H1 (cell line): Measurements from ENCODE around the gene R3HDM2. TPM values are rescaled to one million over a fixed set of nuclear protein-coding genes. Genes with fewer than 3 reads are reported as not detected.

ENCODE experiments used
- CTCF ChIA-PET: fragments of 300-600 bp; sonication (Branson Sonifier 250); formaldehyde crosslinking; loops from one replicate; lab custom pipeline; 2021; ENCODE audit not compliant: partially characterized antibody; lab: Charles Lee
- POLR2A ChIA-PET: fragments of 300-600 bp; sonication (Branson Sonifier 250); formaldehyde crosslinking; loops from one replicate; lab custom pipeline; 2021; ENCODE audit warnings: inconsistent platforms; ENCODE audit not compliant: partially characterized antibody; lab: Charles Lee
- DNase-seq, 2 experiments: peaks; one replicate each; pipeline versions ENCODE4 v3.0.0 to v3.0.0-alpha.2; 2010 to 2022; ENCODE audit warnings: low spot score in 2 of 2, low read depth in 1 of 2, mixed read lengths in 1 of 2
- FAIRE-seq: peaks from 2 replicates; lab custom pipeline; 2011; peaks lifted over from hg19 to GRCh38; lab: Jason Lieb, UNC
- H2AFZ ChIP-seq: 2 replicates; pipeline ENCODE4 v1.8.1; 2012; ENCODE audit warnings: low read length, inconsistent platforms
- H2AK5ac ChIP-seq: 2 replicates; pipeline ENCODE4 v1.6.1; 2013; ENCODE audit warnings: low read depth, low read length
- H2BK120ac ChIP-seq: replicated peaks from 2 replicates; pipeline ENCODE3; 2013; ENCODE audit warnings: low read depth, low read length, inconsistent platforms
- H2BK12ac ChIP-seq: 2 replicates; pipeline ENCODE4 v1.6.1; 2013; ENCODE audit warnings: low read depth, low read length
- H2BK15ac ChIP-seq: 2 replicates; pipeline ENCODE4 v1.6.1; 2013; ENCODE audit warnings: low read length
- H2BK20ac ChIP-seq: 2 replicates; pipeline ENCODE4 v1.6.1; 2013; ENCODE audit warnings: low read length
- H2BK5ac ChIP-seq: 2 replicates; pipeline ENCODE4 v1.6.1; 2013; ENCODE audit warnings: low read depth, low read length
- H3K14ac ChIP-seq: 2 replicates; pipeline ENCODE4 v1.6.1; 2013; ENCODE audit warnings: inconsistent platforms; ENCODE audit not compliant: insufficient read length
- H3K18ac ChIP-seq: 2 replicates; pipeline ENCODE4 v1.6.1; 2013; ENCODE audit warnings: low read length; ENCODE audit errors: extremely low read depth
- H3K23ac ChIP-seq: 2 replicates; pipeline ENCODE4 v1.6.1; 2013; ENCODE audit warnings: inconsistent platforms; ENCODE audit not compliant: insufficient read length
- H3K23me2 ChIP-seq: 2 replicates; pipeline ENCODE4 v1.6.1; 2013; ENCODE audit warnings: low read depth, low read length
- H3K27ac ChIP-seq: 2 replicates; pipeline ENCODE4 v1.6.1; 2011; ENCODE audit warnings: low read depth, low read length, inconsistent platforms
- H3K27me3 ChIP-seq, 4 experiments: replicated peaks in 1 of 4; 1 replicate in 1 of 4; 2 replicates in 3 of 4; pipeline versions ENCODE4 v1.6.1 to v1.8.1; 2011 to 2013; ENCODE audit warnings: low read length in 3 of 4, mild to moderate bottlenecking in 3 of 4, inconsistent platforms in 2 of 4, mixed read lengths in 2 of 4, moderate library complexity in 1 of 4; ENCODE audit not compliant: control insufficient read depth in 3 of 4, insufficient read depth in 3 of 4; ENCODE audit errors: extremely low read depth in 1 of 4
- H3K36me3 ChIP-seq, 4 experiments: 2 replicates each; pipeline versions ENCODE4 v1.6.1 to v1.8.1; 2011 to 2013; ENCODE audit warnings: mild to moderate bottlenecking in 4 of 4, low read length in 3 of 4, moderate library complexity in 2 of 4, control low read depth in 1 of 4, inconsistent platforms in 1 of 4; ENCODE audit not compliant: insufficient read depth in 4 of 4, control insufficient read depth in 2 of 4
- H3K4ac ChIP-seq: replicated peaks from 2 replicates; pipeline ENCODE3; 2013; ENCODE audit warnings: low read length, low read depth, mixed read lengths, inconsistent platforms; ENCODE audit not compliant: insufficient read length
- H3K4me1 ChIP-seq, 4 experiments: replicated peaks in 1 of 4; 1 replicate in 1 of 4; 2 replicates in 3 of 4; pipeline versions ENCODE4 v1.6.1 to v1.8.1; 2011 to 2013; ENCODE audit warnings: low read length in 3 of 4, inconsistent platforms in 2 of 4, mixed read lengths in 1 of 4; ENCODE audit not compliant: insufficient read depth in 4 of 4, control insufficient read depth in 3 of 4
- H3K4me2 ChIP-seq, 2 experiments: 2 replicates each; pipeline versions ENCODE4 v1.6.1 to v1.8.1; 2011 to 2013; ENCODE audit warnings: low read depth in 2 of 2, low read length in 2 of 2, control low read depth in 1 of 2, inconsistent platforms in 1 of 2, mild to moderate bottlenecking in 1 of 2; ENCODE audit not compliant: insufficient read depth in 1 of 2
- H3K4me3 ChIP-seq, 4 experiments: fragments of 200-600, 300-600 bp in 1 of 4; sonication (generic), shearing (Covaris generic), sonication (Bioruptor Twin) in 1 of 4; 2 replicates each; pipeline versions ENCODE4 v1.5.1 to v1.8.1; 2011 to 2016; ENCODE audit warnings: low read length in 4 of 4, low read depth in 3 of 4, control low read depth in 2 of 4, inconsistent platforms in 2 of 4, mild to moderate bottlenecking in 2 of 4, mixed read lengths in 1 of 4, moderate library complexity in 1 of 4; ENCODE audit not compliant: insufficient read depth in 2 of 4; ENCODE audit errors: extremely low read depth in 1 of 4
- H3K56ac ChIP-seq: replicated peaks from 2 replicates; pipeline ENCODE3; 2013; ENCODE audit warnings: low read depth, mild to moderate bottlenecking, mixed read lengths, low read length, inconsistent platforms; ENCODE audit not compliant: insufficient read length
- H3K79me1 ChIP-seq: 2 replicates; pipeline ENCODE4 v1.6.1; 2013; ENCODE audit warnings: low read depth, low read length, control low read depth
- H3K79me2 ChIP-seq, 2 experiments: 2 replicates each; pipeline versions ENCODE4 v1.6.1 to v1.8.1; 2012 to 2013; ENCODE audit warnings: low read length in 2 of 2, mild to moderate bottlenecking in 2 of 2, inconsistent platforms in 1 of 2; ENCODE audit not compliant: insufficient read depth in 2 of 2, control insufficient read depth in 1 of 2
- H3K9ac ChIP-seq, 4 experiments: replicated peaks in 1 of 4; 1 replicate in 1 of 4; 2 replicates in 3 of 4; pipeline versions ENCODE4 v1.6.1 to v1.8.1; 2011 to 2013; ENCODE audit warnings: low read depth in 3 of 4, low read length in 3 of 4, control low read depth in 2 of 4, mild to moderate bottlenecking in 2 of 4, moderate library complexity in 2 of 4, inconsistent platforms in 1 of 4; ENCODE audit errors: extremely low read depth in 1 of 4
- H3K9me3 ChIP-seq, 2 experiments: 2 replicates each; pipeline versions ENCODE4 v1.6.1 to v1.8.1; 2012 to 2013; ENCODE audit warnings: mild to moderate bottlenecking in 2 of 2, moderate library complexity in 2 of 2, control low read depth in 1 of 2, inconsistent platforms in 1 of 2, low read depth in 1 of 2, low read length in 1 of 2, mixed read lengths in 1 of 2; ENCODE audit not compliant: insufficient read depth in 2 of 2
- H4K20me1 ChIP-seq, 2 experiments: replicated peaks in 1 of 2; 2 replicates each; pipeline versions ENCODE3 to v1.8.1; 2011 to 2013; ENCODE audit warnings: inconsistent platforms in 2 of 2, low read length in 2 of 2, mild to moderate bottlenecking in 1 of 2; ENCODE audit not compliant: insufficient read depth in 2 of 2, control insufficient read depth in 1 of 2
- H4K5ac ChIP-seq: 2 replicates; pipeline ENCODE4 v1.6.1; 2013; ENCODE audit warnings: low read length, low read depth, mixed read lengths, inconsistent platforms; ENCODE audit not compliant: insufficient read length
- H4K8ac ChIP-seq: 2 replicates; pipeline ENCODE4 v1.8.0; 2013; ENCODE audit warnings: mild to moderate bottlenecking, moderate library complexity, low read length, inconsistent platforms; ENCODE audit not compliant: insufficient read depth; ENCODE audit errors: extremely low read depth
- H4K91ac ChIP-seq: replicated peaks from 2 replicates; pipeline ENCODE3; 2013; ENCODE audit warnings: low read length, mixed read lengths, inconsistent platforms; ENCODE audit not compliant: insufficient read length
- CHD2 ChIP-seq: IDR thresholded peaks from 2 replicates; pipeline ENCODE4 v1.6.1; 2012; ENCODE audit warnings: low read length, improper control_type of control experiment
- GTF2F1 ChIP-seq: IDR thresholded peaks from 2 replicates; pipeline ENCODE4 v1.6.1; 2012; ENCODE audit warnings: low read depth, low read length, improper control_type of control experiment, borderline replicate concordance
- YY1 ChIP-seq: IDR thresholded peaks from 2 replicates; pipeline ENCODE4 v1.6.1; 2011; ENCODE audit warnings: low read depth, mild to moderate bottlenecking, low read length
- WGBS, 2 experiments: shearing (Covaris generic) in 1 of 2; methylation state at CpG; one replicate each; pipeline versions ENCODE4 v1.1.6 to v1.1.7; 2013 to 2015; ENCODE audit warnings: low lambda C conversion rate in 2 of 2, mixed read lengths in 2 of 2, inconsistent platforms in 1 of 2, low coverage in 1 of 2, missing lambda C conversion rate in 1 of 2; ENCODE audit not compliant: insufficient replicate concordance in 2 of 2, insufficient coverage in 1 of 2, insufficient read length in 1 of 2; ENCODE audit errors: extremely low coverage in 1 of 2, missing lambda C conversion rate in 1 of 2; 5-methylcytosine and 5-hydroxymethylcytosine counted together
- polyA plus RNA-seq, 7 experiments: library from polyadenylated mRNA; depleted of rRNA in 3 of 7; stranded (reverse) in 5 of 7; unstranded in 2 of 7; fragments of >200 nt in 5 of 7; fragments of 200-250 nt in 2 of 7; gene quantifications; 1 replicate in 5 of 7; 2 replicates in 1 of 7; 4 replicates in 1 of 7; pipeline versions ENCODE4 v1.2.1 to v1.2.3, GENCODE V29; 2011 to 2013; ENCODE audit warnings: missing spikeins in 2 of 7, mixed read lengths in 2 of 7
- total RNA-seq: library from RNA; stranded (reverse); fragmentation: NEBNext Ultra II Directional; extraction: Animal tissue kit (Norgen Biotek cat#: 25700); gene quantifications from 2 replicates; pipeline ENCODE4 v1.2.1, GENCODE V29; 2021

R3HDM2 gene
- total and polyA plus RNA-seq, 2 of the 8 experiments (the other 6 are each of a cell fraction or from before 2014, with no cell fraction given) = 25.6 to 27.0 TPM

DNA sequence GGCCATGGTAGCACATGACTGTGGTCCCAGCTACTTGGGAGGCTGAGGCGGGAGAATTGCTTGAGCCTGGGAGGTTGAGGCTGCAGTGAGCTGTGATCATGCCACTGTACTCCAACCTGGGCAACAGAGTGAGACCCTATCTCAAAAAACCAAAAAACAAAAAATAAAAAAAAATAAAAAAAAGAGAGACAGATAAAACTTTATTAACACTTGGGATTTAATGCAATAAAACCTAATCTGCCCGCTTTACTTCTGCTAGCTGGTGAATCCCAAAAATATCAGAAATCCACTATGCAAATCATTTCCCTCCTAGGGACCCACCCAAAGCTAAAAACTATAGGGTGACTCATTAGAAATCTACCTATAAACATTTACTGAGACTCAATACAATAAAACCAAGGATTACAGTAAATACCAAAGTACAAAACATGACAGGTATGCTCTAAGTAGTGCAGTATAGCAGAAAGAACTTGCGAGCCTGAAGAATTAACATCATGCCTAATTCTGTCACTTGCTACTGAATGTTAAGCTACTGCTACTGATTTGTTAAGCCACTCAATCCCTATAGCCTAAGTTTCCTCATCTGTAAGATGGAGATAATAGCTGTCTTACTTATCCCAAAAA lies 129.8 kb downstream of the R3HDM2 start:
- no peak overlapping the region for H2BK12ac ChIP-seq
- no peaks in the 10 kb centered on the region for H3K79me1 ChIP-seq
- H4K8ac ChIP-seq = no peak overlapping the region
- no peak overlapping the region for H3K4me3 ChIP-seq
- no peak overlapping the region for H3K56ac ChIP-seq
- no peak overlapping the region for H2BK120ac ChIP-seq
- 92% methylated on average over 3 of the region's 3 CpGs; no CpG with 5 or more reads in 1 of the 2 experiments for WGBS, 2 experiments
- no peak overlapping the region for H3K9ac ChIP-seq
- H3K36me3 ChIP-seq = peaks cover 0 to 7% (median 3%) of the 10 kb centered on the region in 4 experiments; a peak in 4 of 8 replicates
- no peak overlapping the region for H3K23ac ChIP-seq
- no peaks in the 10 kb centered on the region for H3K27me3 ChIP-seq
- no peak overlapping the region for H4K5ac ChIP-seq
- H3K4me2 ChIP-seq = no peak overlapping the region
- H3K27ac ChIP-seq = no peak overlapping the region
- no peak overlapping the region for H2BK15ac ChIP-seq
- peaks cover 0 to 9% (median 4%) of the 10 kb centered on the region in 4 experiments; a peak in 4 of 7 replicates for H3K4me1 ChIP-seq
- no peaks in the 10 kb centered on the region for H3K23me2 ChIP-seq
- no peak overlapping the region for H3K14ac ChIP-seq
- H2BK20ac ChIP-seq = no peak overlapping the region
- H3K79me2 ChIP-seq = no peaks in the 10 kb centered on the region
- no peak overlapping the region for H4K91ac ChIP-seq
- no peaks in the 10 kb centered on the region for H3K9me3 ChIP-seq
- FAIRE-seq (no peak), DNase-seq (no peak)
- no peak overlapping the region for H3K18ac ChIP-seq
- CTCF ChIA-PET = interaction anchor here (0.5 to 23.6 kb wide), 8 partner anchors 9 to 176 kb away, joined by 3 to 478 read pairs (median 4); partner anchors contain the start of genes GLI1 and INHBE
- H4K20me1 ChIP-seq = no peaks in the 10 kb centered on the region
- no peak overlapping the region for H2AK5ac ChIP-seq
- H2BK5ac ChIP-seq = no peak overlapping the region
- POLR2A ChIA-PET = interaction anchor here (1.3 to 3.0 kb wide), 3 partner anchors 11 to 153 kb away, joined by 3 to 25 read pairs (median 5); partner anchors contain the start of gene INHBE
- TF ChIP-seq CHD2 = no peak
- no peak for TF ChIP-seq YY1
- no peak for TF ChIP-seq GTF2F1
- H2AFZ ChIP-seq = no peak overlapping the region
- H3K4ac ChIP-seq = no peak overlapping the region
